HG02981 (cell line): ENCODE results near the gene MARCHF3.
"Not testable (repeated sequence)": the region's sequence is repeated elsewhere in the genome, so short reads cannot be mapped to it uniquely, and the experiment has no call there.

Experiments used
- ATAC-seq: cut with Tn5 transposase; IDR thresholded peaks from one replicate; pipeline ENCODE4 v1.9.1; 2021; ENCODE audit warnings: mild to moderate bottlenecking, moderate library complexity; ENCODE audit not compliant: unreplicated experiment

The MARCHF3 gene

GRCh38 chr5:126924331-126925033 is 105.9 kb downstream of the MARCHF3 start:
- ATAC-seq: no peak

GRCh38 chr5:126921241-126922091 is 108.9 kb downstream of the MARCHF3 start:
- no peak for ATAC-seq

- no peak for ATAC-seq
Observed at GRCh38 chr5:126920291-126920690, 110.1 kb downstream of the MARCHF3 start.

- no peak for ATAC-seq
Observed at GRCh38 chr5:126919566-126919965, 110.8 kb downstream of the MARCHF3 start.

GRCh38 chr5:126918615-126918957 is 111.8 kb downstream of the MARCHF3 start:
- ATAC-seq: no peak

GRCh38 chr5:126917918-126918614 is 112.3 kb downstream of the MARCHF3 start:
- no peak for ATAC-seq

GRCh38 chr5:126915496-126915895 is 114.9 kb downstream of the MARCHF3 start:
- ATAC-seq: no peak

GRCh38 chr5:126914801-126915436 is 115.4 kb downstream of the MARCHF3 start:
- no peak for ATAC-seq

- no peak for ATAC-seq
Observed at GRCh38 chr5:126912616-126913200, 117.7 kb downstream of the MARCHF3 start.

GRCh38 chr5:126911986-126912385 is 118.4 kb downstream of the MARCHF3 start:
- ATAC-seq: no peak

- no peak for ATAC-seq
Observed at GRCh38 chr5:126909856-126910255, 120.5 kb downstream of the MARCHF3 start.

GRCh38 chr5:126904407-126904806 is 126.0 kb downstream of the MARCHF3 start:
- not testable (repeated sequence) for ATAC-seq

GRCh38 chr5:126900796-126901195 is 129.6 kb downstream of the MARCHF3 start:
- no peak for ATAC-seq

GRCh38 chr5:126899476-126899875 is 130.9 kb downstream of the MARCHF3 start:
- no peak for ATAC-seq

GRCh38 chr5:126897851-126898630 is 132.3 kb downstream of the MARCHF3 start:
- no peak for ATAC-seq

- no peak for ATAC-seq
Observed at GRCh38 chr5:126896170-126896702, 134.1 kb downstream of the MARCHF3 start.

- not testable (repeated sequence) for ATAC-seq
Observed at GRCh38 chr5:126895712-126896111, 134.6 kb downstream of the MARCHF3 start.

- ATAC-seq: not testable (repeated sequence)
Observed at GRCh38 chr5:126890414-126890813, 139.9 kb downstream of the MARCHF3 start.

- ATAC-seq: no peak
Observed at GRCh38 chr5:126888175-126888574, 142.2 kb downstream of the MARCHF3 start.
